ENCODE data around the gene DENND1A.

The DENND1A gene

DNA sequence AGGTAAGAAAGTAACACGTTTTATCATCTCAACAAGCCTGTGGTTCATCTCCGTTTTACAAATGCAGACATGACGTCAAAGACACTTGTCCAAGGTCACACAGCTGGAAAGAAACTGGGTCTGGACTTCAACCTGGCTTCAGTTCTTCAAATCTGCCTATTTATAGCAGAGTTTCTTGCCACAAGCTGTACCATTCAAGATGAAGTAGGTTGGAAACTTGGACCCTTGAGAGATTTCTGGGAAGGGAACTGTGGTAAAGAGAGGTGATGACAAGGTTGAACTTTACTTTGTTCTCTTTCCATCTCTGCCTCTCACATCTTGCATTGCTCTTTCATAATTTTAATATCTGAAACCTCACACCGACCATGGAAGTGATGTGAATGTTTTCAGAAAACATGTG is 29.9 kb upstream of the DENND1A start:
- Histone ChIP-seq H3K79me2 (ENCODE audit: insufficient read depth, low read length) (no peaks in the 10 kb centered on the region), H3K9me3 (ENCODE audit: insufficient read depth, low read depth, low read length) (no peaks in the 10 kb centered on the region), H2AFZ (ENCODE audit: low read length) (no peak overlapping the region), H3K36me3 (ENCODE audit: insufficient read depth, low read length) (no peaks in the 10 kb centered on the region), H3F3A (ENCODE audit: low read depth) (no peaks in the 10 kb centered on the region), H3K4me3 (ENCODE audit: low read length, poor library complexity, severe bottlenecking) (no peak overlapping the region), H3K4me1 (ENCODE audit: insufficient read depth, low read length, poor library complexity, severe bottlenecking) (no peaks in the 10 kb centered on the region), H3K27me3 (ENCODE audit: insufficient read depth, low read length, poor library complexity, severe bottlenecking) (no peaks in the 10 kb centered on the region), H4K20me1 (ENCODE audit: insufficient read depth, low read length, poor library complexity, severe bottlenecking) (no peaks in the 10 kb centered on the region), H3K9me2 (replicated peaks; ENCODE audit: low read depth, low read length) (no peaks in the 10 kb centered on the region), H3K9ac (ENCODE audit: low read depth, low read length, poor library complexity, severe bottlenecking) (no peak overlapping the region), H3K4me2 (ENCODE audit: low read depth, low read length, poor library complexity, severe bottlenecking) (no peak overlapping the region)
- TF ChIP-seq EZH2phosphoT487 (IDR thresholded peaks at IDR 0.05; ENCODE audit: borderline replicate concordance) = no peak
- TF ChIP-seq, protein P1, sequence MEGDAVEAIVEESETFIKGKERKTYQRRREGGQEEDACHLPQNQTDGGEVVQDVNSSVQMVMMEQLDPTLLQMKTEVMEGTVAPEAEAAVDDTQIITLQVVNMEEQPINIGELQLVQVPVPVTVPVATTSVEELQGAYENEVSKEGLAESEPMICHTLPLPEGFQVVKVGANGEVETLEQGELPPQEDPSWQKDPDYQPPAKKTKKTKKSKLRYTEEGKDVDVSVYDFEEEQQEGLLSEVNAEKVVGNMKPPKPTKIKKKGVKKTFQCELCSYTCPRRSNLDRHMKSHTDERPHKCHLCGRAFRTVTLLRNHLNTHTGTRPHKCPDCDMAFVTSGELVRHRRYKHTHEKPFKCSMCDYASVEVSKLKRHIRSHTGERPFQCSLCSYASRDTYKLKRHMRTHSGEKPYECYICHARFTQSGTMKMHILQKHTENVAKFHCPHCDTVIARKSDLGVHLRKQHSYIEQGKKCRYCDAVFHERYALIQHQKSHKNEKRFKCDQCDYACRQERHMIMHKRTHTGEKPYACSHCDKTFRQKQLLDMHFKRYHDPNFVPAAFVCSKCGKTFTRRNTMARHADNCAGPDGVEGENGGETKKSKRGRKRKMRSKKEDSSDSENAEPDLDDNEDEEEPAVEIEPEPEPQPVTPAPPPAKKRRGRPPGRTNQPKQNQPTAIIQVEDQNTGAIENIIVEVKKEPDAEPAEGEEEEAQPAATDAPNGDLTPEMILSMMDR (conservative IDR thresholded peaks at IDR 0.05; ENCODE audit: low read length) = no peak

- H4K20me1 ChIP-seq (ENCODE audit: insufficient read depth, low read length, poor library complexity, severe bottlenecking) = no peaks in the 10 kb centered on the region
- no peaks in the 10 kb centered on the region for H3K4me1 ChIP-seq (ENCODE audit: insufficient read depth, low read length, poor library complexity, severe bottlenecking)
- H3K36me3 ChIP-seq (ENCODE audit: insufficient read depth, low read length) = no peaks in the 10 kb centered on the region
- H2AFZ ChIP-seq (ENCODE audit: low read length) = no peak overlapping the region
- no peaks in the 10 kb centered on the region for H3F3A ChIP-seq (ENCODE audit: low read depth)
- no peaks in the 10 kb centered on the region for H3K79me2 ChIP-seq (ENCODE audit: insufficient read depth, low read length)
- no peaks in the 10 kb centered on the region for H3K27me3 ChIP-seq (ENCODE audit: insufficient read depth, low read length, poor library complexity, severe bottlenecking)
- no peaks in the 10 kb centered on the region for H3K9me3 ChIP-seq (ENCODE audit: insufficient read depth, low read depth, low read length)
- H3K4me2 ChIP-seq (ENCODE audit: low read depth, low read length, poor library complexity, severe bottlenecking) = no peak overlapping the region
- no peak overlapping the region for H3K9ac ChIP-seq (ENCODE audit: low read depth, low read length, poor library complexity, severe bottlenecking)
- TF ChIP-seq, protein P1 (conservative IDR thresholded peaks at IDR 0.05; ENCODE audit: low read length) = no peak
- TF ChIP-seq EZH2phosphoT487 (IDR thresholded peaks at IDR 0.05; ENCODE audit: borderline replicate concordance) = no peak
- H3K9me2 ChIP-seq (replicated peaks; ENCODE audit: low read depth, low read length) = no peaks in the 10 kb centered on the region
- no peak overlapping the region for H3K4me3 ChIP-seq (ENCODE audit: low read length, poor library complexity, severe bottlenecking)
These were observed 27.8 kb upstream of the DENND1A start for GRCh38 chr9:123957731-123958130.

DNA sequence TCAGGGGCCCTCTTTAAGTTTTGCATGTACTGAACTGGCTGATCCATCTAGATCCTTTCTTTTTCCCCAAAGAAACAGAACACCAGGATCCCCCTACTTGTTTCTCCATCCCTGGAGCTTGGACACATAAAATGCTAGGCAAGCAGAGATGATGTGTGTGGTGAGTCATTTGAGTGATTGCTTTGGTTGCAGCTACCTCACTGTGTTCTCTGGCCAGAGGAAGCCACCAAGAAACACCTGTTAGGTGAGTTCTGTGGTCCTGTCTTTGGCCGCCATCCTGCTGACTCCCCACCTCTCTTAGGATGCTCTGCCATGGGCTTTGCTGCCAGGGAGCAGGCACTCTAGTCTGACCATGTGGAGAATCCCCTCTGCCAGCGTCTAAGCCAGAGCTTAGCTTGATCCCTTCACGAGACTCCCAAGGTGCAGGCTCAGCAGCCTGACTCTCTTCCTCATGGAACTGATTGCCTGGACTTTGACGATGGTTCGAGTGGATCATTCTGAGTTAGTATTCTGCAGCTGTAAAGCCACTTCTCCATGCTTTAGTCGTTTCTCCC is 27.3 kb upstream of the DENND1A start:
- Histone ChIP-seq H3K36me3 (ENCODE audit: insufficient read depth, low read length) (no peaks in the 10 kb centered on the region), H4K20me1 (ENCODE audit: insufficient read depth, low read length, poor library complexity, severe bottlenecking) (no peaks in the 10 kb centered on the region), H3K9me3 (ENCODE audit: insufficient read depth, low read depth, low read length) (no peaks in the 10 kb centered on the region), H3K9me2 (replicated peaks; ENCODE audit: low read depth, low read length) (no peaks in the 10 kb centered on the region), H3K79me2 (ENCODE audit: insufficient read depth, low read length) (no peaks in the 10 kb centered on the region), H3K4me3 (ENCODE audit: low read length, poor library complexity, severe bottlenecking) (no peak overlapping the region), H3K27me3 (ENCODE audit: insufficient read depth, low read length, poor library complexity, severe bottlenecking) (no peaks in the 10 kb centered on the region), H3K9ac (ENCODE audit: low read depth, low read length, poor library complexity, severe bottlenecking) (no peak overlapping the region), H3K4me1 (ENCODE audit: insufficient read depth, low read length, poor library complexity, severe bottlenecking) (no peaks in the 10 kb centered on the region), H3F3A (ENCODE audit: low read depth) (no peaks in the 10 kb centered on the region), H2AFZ (ENCODE audit: low read length) (no peak overlapping the region), H3K4me2 (ENCODE audit: low read depth, low read length, poor library complexity, severe bottlenecking) (no peak overlapping the region)
- TF ChIP-seq, protein P1 (conservative IDR thresholded peaks at IDR 0.05; ENCODE audit: low read length) = no peak
- no peak for TF ChIP-seq EZH2phosphoT487 (IDR thresholded peaks at IDR 0.05; ENCODE audit: borderline replicate concordance)
